NCI-H524 treated with DMSO at 0.1 percent for 48 hours (cell line): ENCODE results near the gene MAGI2.
A peak's percentile ranks its signal among the peaks of the same experiment; 100 is the strongest.

Experiments
- DNase-seq: peaks from one replicate; lab custom pipeline; 2025; lab: John Stamatoyannopoulos, UW

MAGI2 gene

DNA sequence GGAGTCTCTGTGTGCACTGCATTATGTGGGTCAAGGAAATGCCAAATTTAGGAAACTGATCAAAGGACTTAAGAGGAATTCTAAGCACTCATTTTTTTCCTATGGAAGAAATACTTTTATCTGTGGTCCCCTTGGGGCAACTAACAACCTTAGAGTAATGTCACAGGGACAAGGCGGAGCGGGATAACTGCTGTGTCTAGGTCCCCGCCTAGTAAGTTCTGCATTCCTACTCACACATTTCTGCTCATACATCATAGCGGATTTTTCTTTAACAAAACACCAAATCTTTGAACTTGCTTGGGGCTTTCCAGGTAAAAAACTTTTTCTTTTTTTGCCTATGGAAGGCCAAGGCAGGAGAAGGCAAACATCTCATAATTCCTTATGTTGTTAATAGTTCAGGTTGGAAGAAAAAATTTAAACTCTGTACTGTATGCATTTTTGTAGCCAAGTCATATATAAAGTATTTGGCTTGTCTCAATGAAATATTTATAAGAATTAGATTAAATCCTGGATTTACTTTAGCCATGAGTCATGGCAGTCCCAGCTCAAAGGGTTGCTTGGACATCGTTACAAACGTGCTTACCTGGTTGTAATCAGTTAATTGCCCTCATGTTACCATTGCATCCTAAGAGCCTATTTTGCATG, 1369.9 kb downstream of the MAGI2 start:
- DNase-seq = no peak

GRCh38 chr7:78082556-78082955, 1370.9 kb downstream of the MAGI2 start:
- no peak for DNase-seq

DNA sequence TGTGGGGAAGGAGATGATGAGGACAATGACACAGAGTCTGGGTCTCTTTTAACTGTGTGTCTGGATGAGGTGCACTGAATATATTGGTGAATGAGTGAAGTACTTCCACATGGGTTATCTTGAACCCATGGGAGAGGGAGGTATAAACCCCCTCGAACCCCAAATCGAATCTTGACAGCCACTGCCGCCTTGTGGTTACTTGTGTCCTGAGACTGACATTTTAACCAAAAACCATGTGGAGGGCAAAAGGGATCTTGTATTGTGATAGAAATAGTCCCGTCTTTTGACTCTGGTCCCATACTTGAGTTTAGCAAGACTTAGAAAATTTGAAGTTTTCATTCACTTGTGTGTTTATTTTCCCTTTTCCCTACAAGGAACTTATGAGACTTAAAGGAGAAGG, 1371.6 kb downstream of the MAGI2 start:
- no peak for DNase-seq

DNA sequence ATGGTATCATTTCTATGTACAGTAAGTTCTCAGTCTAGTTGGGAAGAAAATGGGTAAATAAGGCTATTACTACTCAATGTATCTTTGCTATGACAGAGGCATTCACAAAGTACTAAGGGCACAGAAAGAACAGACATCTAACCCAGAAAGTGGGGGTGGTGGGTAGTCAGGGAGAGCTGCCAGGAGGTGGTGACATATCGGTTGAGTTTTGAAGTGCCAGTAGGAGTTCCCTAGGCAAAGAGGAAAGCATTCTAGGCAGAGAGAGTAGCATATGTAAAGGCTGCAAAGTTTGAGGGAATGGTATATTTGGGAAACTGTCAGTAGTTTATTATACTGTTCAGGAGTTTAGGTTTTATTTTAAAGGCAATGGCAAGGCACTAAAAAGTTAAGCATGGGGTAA, 1372.1 kb downstream of the MAGI2 start:
- DNase-seq = no peak

DNA sequence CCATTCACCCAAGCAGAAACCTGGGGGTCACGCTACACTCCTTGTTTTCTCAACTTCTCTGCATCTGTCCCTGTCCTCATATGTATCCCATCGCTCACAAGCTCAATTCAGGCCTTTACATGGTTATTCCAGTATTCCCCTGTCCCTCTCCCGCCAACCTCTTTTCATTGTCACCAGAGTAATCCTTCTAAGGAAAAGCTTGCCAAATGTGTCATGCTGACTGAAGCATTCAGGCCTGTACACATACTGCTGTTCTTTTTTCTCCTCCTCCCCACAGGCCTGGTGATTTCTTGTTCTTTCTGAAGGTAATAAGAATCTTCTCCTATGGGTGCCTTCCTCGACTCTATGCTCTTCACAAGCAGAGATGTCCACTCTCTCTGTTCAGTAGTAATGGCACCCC, 1372.7 kb downstream of the MAGI2 start:
- no peak for DNase-seq

DNA sequence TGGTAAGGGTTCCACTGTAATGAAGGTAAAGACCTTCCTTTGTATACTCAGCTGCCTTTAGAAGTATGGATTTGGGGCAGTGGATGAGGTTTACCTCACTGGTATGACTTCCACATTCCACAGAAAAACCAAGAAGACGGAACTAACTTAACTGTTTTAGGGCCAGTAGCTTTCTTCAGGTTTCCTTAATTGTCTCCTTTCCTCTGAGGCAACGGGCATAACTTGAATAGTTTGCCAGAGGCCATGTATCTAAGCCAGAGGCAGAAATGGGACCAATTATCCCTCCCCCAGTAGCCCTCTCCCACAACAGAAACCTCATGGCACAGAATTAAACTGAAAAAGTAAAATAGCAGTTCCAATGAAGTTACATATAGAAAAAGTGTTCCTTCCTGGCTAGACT, 1373.2 kb downstream of the MAGI2 start:
- no peak for DNase-seq

- DNase-seq = no peak
Measured at GRCh38 chr7:78074713-78075112, 1378.8 kb downstream of the MAGI2 start.

- DNase-seq = no peak
Measured at GRCh38 chr7:78073609-78074382, 1379.7 kb downstream of the MAGI2 start.

DNA sequence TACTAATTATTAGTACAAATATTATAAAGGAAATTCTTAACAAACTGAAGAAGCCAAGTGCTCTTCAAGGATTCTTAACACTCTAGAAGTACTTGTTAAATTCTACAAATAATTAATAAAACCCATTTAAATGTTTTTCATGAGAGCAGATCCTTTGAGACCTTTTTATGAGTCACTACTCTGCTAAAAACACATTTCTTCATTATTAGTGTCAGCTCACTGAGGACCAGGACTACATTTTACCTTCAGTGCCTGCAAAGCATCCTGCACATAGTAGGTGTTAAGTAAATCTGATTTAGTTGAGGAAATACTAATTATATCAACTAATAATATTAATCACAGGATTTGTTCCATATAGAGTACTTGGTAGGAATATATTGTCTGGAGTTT, 1381.3 kb downstream of the MAGI2 start:
- DNase-seq = no peak

DNA sequence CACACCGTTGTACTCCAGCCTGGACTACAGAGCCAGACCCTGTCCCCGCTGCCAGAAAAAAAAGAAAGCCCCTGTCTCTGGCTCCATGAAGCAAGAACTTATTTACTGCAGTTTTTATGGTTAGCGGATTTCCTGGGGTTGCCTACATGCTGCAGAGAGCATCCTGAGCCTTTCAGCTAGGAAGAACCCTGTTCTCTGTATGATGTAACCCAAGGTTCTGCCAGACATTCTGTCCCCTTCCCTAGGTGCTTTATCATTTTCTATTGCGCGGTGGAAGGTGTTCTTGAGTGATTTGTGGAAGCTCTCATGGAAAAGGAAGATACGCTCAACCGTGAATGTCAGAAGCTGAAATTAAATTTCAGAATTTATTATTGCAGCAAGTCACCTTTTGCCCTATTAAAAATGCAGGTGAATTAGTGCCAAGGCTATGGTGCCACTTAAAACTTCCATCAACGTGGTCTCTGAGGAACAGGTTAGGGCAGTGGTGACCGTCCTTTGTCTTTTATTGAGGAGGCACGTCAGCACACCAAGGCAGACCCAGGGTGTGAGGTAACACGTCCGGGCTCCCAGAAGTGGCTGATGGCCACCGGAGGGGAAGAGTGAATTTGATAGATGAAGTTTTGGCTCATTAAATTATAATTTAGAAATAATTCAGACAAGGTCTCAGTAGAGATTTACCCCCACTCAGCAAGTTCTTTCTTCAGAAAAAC, 1381.8 kb downstream of the MAGI2 start:
- no peak for DNase-seq

DNA sequence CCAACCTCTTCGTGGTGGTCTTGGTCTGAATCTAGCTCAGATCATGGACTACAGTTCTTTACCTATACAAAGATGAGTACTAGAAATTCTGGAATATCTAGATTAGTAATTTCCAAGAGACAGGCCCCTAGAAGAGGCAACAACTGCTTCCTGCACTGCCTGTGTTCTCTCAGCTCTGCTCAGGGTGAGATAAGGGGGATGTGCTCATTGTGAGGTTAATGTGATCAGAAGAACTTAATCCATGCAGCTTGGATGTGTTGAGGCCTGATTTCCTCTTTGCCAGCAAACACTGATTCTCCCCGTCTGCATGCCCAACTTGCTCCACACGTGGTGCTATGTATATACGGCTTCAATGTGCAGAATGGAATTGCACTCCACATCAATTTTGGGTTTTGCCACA, 1386.9 kb downstream of the MAGI2 start:
- no peak for DNase-seq

DNA sequence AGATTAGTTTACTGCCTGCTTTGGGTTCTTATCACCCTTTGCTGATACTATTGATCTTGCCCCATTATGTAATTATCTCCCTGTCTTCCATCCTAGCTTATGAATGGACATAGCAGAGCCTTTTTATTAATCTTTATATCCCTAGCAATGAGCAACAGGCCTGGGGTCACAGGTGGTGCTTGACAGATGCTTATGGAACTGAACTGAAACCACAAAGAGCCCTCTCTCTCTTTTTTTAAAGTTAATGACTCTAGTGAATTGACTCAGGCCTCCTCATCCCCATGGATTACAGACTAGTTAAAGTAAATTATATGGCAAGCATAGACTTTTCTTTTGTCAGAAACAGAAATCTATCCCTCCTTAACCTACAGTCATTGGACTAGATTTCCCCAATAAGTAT, 1389.7 kb downstream of the MAGI2 start:
- DNase-seq = no peak

GRCh38 chr7:78062214-78062613, 1391.3 kb downstream of the MAGI2 start:
- no peak for DNase-seq

DNA sequence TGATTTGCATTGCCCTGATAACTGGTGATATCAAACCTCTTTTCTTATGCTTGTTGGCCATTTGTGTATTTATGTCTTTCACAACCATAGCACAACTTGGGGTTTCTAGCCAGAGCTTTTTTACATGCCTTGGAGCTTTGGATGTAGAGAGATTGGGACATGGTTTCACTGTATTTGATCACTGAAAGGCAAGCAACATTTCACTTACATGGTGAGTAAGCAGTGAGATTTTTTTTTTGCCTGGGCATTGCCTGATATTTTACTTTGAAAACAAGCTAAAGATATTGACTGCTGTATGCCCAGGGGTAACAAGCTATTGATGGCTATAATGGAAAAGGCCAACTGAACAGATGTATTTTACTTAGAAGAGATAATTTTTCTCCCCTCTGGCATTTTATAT, 1395.9 kb downstream of the MAGI2 start:
- DNase-seq = no peak

- no peak for DNase-seq
Measured at GRCh38 chr7:78055599-78055998, 1397.9 kb downstream of the MAGI2 start.

- DNase-seq = no peak
Measured at GRCh38 chr7:78055001-78055573, 1398.4 kb downstream of the MAGI2 start.

DNA sequence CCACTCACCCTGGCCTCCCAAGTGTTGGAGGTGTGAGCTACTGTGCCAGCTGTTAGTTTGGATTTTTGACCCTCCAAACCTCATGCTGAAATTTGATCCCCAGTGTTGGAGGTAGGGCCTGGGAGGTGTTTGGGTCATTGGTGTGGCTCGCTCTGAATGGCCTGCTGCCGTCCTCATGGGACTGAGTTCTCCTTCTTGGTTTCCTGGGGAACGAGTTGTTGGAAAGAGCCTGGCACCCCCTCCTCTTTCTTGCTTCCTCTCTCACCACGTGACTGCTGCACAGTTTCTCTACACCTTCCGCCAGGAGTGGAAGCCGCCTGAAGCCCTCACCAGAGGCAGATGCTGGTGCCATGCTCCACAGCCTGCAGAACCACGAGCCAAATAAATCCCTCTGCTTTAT, 1401.4 kb downstream of the MAGI2 start:
- DNase-seq = peak; percentile 89

- DNase-seq = no peak
Measured at GRCh38 chr7:78047800-78048199, 1405.7 kb downstream of the MAGI2 start.

DNA sequence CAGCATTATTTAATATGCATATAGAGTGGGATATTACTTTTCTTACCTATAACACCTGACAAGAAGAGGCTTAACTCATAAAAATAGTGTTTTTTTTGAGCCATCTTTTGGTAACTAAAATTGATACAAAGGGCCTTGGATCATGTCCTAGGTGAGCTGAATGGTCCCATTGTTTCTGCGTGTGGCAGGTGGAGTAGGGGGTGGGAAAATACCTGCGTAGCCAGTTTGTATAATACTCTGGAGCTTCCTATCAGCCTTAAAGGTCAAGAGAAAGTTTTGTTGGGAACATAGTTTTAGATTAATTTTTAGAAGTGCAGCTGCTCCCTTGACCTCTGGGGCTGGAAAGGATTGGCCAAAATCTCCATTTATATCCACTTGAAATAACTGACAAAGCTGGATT, 1410.3 kb downstream of the MAGI2 start:
- no peak for DNase-seq

DNA sequence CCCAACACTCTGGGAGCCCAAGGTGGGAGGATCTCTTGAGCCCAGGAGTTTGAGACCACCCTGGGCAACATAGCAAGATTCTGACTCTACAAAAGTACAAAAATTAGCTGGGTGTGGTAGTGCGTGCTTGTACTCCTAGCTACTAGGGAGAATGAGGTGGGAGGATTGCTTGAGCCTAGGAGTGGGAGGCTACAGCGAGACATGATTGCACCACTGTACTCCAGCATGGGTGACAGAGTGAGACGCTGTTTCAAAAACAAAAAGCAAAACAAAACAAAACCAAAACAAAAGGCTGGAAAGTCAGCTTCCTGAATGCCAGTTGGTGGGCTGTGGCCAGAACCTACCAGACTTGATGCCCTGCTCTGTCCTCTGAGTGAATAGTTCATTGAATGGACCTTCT, 1412.0 kb downstream of the MAGI2 start:
- DNase-seq = no peak

DNA sequence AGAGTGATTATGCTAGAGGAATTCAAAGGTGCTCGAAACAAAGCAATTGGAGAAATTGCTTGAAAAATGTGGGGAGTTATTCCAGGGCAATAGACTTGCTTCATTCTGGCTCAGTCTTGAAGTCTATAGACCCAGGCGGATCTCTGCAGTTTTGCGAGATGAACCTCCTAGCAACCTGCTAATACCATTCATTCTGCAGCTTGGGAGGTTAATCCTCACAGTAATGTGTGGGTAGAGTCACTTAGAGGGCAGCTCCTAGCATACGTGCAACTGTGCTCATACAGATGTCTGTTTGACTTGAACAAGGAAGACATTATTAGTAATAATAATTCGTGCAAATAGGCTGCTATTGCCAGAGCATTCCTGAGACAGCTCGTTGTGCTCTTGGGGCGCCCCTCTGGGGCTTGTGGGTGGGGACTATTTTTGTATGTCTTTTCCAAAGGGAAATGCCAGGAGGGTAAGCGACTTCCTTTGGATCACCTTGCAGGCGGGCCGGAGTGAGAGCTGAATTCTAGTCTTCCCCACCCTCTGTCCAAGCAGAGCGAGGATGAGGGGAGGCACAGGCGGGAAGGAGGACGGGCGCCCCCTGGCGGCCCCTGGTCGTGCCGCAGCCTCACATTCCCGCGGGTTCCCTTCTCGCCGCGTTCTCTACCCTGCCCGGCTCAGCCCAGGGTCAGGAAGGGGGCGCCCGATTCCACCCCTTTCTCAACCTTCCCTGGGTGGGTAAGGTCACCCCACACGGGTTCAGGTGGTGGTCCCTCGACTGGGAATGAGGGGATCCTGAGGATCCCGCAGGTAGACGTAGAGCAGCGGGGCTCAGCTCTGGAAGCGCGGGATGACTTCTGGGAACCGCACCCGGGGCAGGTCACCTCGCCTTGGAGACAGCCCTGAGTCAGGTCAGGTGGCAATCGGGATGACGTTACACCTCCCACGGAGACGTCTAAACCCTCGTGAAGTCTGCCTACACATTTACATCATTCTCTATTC, 1413.4 kb downstream of the MAGI2 start:
- DNase-seq = no peak
